OCI-M2 (cell line): ENCODE data around the gene GCGR.
"Not testable (repeated sequence)": the region's sequence is repeated elsewhere in the genome, so short reads cannot be mapped to it uniquely, and the experiment has no call there.

Experiments
- DNase-seq: peaks from one replicate; lab custom pipeline; 2025; ENCODE audit not compliant: unreplicated experiment; lab: John Stamatoyannopoulos, UW

Gene GCGR

DNA sequence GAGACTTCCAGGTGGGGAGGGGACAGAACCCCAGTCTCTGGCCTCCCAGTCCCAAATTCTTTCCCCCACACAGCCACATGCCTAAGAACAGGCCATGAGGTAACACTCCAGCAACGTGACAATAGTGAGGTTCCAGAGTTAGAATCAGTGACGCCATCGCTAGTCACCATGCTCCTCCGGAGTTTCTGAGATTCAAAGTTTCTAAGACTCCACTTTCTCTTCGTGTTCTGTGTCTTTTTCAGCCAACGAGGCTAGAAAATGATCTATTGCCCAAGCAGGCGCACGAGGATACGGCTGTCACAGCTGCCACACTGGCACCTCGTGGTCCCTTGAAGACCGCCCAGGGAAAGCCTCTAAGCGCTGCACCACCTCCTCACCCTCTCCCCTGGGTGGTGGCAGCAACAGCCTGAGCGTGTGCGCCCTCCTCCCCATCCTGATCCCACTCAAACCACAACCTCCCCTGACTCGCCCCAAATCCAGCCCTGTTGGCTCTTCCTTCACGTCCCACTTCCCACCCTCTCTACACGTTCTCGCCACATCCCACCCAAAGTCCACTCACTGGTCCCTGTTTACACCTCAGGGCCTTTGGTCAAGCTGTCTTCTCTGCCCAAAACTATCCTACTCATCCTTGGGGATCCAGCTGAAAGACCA is 28.1 kb downstream of the GCGR start:
- DNase-seq = no peak

DNA sequence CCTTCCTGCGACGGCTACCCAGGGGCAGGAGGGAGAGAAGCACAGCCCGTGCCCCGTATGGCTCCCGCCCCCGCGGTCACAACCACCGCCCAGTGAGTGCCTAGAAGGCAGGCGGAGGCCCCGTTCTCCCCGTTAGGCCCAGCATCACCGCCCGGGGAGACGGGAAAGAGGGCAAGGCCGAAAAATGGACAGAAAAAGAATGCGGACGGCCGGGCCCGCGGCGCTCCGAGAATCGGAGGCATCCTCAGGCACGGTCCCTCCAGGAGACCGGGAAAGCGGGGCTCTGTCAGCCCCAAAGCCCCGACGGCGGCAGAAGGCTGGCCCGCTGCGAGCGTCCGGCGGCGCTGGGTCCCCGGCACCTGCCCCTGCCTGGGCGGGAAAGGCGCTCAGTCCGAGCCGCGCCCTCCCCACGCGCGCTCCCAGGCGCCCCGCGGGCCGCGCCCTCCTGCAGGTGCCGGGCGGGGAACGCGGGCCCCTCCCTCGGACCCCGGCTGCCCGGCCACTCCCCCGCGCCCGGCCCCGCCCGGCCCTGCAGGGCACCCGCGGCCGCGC is 28.7 kb downstream of the GCGR start:
- no peak for DNase-seq

DNA sequence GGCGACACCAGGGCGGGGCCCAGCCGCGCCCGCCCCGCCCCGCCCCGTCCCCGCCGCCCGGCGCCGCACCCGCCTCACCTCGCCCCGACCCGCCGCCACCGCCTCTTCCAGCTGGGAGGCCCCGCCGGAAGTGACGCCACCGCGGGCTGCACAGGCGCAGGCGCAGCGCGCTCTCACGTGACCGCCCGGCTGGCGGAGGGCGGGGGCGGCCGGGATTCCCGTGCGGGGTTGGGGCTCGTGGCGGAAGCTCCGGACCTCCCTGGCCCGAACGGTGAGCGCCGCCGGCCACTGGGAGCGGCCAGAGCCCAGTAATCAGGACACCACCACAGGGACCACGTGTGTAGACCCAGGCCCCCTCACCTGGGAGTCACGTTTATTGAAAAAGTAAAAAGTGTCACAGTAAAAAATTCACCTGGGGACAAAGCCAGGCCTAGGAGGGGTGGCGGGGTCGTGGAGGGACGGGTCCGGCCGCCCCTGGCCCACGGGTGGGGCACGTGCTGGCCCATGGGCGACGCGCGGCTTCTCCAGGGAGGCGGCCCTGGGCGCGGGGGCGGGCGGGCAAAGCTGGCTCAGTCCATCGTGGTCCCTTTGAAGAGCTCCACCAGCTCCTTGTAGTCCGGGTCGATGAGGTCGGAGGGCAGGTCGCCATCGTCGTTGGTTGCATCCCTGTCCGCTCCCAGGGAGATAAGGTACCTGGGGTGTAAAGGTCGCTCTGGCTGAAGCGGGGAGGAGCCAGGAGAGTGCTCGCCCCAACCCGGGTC is 29.4 kb downstream of the GCGR start, which contains the start of gene MCRIP1:
Gene MCRIP1, minus strand, starts transcription at position 132 of the 761 bp plus-strand sequence. CDS start 8,785 bp downstream, outside the sequence.
- peak; percentile 9 for DNase-seq

DNA sequence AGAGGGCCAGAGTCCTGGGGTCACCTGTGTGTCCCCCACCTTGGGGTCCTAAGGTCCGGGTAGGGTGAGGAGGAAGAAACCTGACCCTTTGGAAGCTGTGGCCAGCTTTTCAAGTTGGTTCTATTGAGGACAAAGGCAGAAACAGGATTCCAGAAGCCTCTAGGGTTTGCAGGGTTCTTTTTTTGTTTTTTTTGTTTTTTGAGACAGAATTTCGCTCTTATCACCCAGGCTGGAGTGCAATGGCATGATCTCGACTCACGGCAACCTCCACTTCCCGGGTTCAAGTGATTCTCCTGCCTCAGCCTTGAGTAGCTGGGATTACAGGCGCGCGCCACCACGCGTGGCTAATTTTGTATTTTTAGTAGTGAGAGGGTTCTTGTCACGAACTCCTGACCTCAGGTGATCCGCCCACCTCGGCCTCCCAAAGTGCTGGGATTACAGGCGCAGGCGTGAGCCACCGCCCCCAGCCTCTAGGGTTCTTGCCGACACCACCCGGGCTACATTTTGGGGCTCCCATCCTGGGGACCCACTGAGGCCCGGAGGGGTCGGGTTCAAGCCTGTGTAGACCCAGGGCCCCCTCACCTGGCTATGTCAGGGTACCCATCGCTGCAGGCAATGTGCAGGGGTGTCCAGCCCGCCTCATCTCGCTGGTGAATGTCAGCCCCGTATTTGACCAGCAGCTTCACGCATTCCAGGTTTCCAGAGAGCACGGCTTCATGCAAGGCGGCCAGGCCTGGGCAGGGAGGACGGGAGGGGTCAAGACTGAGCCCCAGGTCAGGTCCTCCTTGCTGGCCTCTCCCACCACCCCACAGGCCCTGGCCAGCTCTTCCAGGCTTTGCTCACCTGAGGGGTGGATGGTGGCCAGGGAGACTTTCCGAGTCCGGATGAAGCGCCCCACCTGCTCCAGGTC is 30.2 kb downstream of the GCGR start:
- no peak for DNase-seq

DNA sequence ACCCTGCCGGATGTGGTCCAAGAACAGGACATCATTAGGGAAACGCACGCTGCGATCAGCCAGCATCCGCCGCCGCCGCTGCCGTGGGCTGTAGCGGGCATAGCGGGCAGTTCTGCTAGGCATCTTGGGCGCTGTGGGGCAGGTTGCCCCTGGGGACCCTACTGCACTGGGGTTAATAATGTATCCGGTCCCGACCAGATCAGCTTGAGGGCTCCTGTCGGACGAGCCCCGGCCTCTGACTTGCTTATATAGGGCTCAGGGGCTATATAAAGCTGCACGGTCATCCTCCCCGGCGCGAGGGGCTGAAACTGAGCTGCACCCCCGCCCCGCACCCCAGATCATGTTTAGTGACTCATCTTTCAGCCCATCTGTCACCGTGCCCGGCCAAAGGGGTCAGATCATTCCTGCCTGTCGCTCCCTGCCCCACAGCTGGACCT is 30.9 kb downstream of the GCGR start, which contains the start of gene PPP1R27:
Gene PPP1R27, minus strand, starts transcription at position 220 of the 437 bp plus-strand sequence. Its CDS starts 97 bp downstream, at position 123.
- DNase-seq = no peak

DNA sequence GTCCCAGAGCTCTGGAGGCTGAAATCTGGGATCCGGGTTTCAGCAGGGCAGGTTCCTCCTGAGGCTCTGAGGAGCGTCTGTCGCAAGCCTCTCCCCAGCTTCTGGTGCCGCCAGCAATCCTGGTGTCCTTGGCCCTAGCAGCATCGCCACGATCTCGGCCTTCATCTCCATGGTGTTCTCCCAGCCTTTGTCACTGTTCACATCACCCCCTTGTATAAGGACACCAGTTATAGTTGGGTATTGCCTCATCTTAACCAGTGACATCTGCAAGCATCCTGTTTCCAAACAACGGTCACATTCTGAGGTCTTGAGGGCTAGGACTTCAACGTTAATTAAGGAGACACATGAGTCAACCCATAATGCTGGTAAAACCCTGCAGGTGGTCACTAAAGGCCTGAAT is 33.7 kb downstream of the GCGR start:
- no peak for DNase-seq

DNA sequence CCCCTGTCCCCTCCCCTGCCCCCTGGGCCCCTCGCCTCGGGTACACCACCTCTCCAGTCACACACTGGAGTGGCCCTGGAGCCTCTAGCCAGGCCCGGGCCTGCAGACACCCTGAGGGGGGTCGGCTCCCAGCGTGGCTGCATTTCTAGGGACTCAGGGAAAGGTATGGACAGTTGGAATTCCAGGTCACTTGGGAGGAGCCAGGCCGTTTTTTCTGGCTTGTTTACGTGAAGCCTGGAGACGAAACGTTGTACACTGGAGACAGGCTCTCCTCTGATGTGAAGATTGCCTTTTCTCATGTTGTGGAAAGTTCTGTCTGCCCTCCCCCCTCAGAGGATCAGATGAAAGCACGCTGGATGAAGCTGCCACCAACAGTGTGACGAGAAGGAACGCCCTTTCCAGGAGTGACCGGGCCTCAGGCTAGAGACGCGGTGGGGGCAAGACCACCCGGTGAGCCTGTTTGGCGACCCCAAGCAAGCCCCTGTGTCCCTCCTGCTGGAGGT is 34.9 kb downstream of the GCGR start:
- no peak for DNase-seq

DNA sequence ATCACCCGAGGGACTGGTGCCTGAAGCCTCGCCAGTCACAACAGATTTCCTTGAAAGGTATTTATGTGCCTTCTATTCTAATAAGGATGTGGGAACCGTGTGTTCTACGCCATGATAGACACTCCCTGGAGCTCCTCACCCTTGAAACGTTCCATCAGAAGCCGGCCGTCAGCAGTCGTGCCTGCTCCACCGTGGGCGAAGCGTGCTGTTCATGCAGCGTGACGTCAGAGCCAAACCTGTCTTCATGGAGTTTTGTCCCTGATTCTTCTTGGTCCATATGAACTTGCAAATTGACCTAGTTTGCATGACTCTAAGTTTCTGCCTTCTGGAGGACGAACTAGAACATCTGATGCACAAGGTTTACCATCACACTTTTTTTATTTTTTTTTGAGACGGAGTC is 35.4 kb downstream of the GCGR start:
- DNase-seq = no peak

DNA sequence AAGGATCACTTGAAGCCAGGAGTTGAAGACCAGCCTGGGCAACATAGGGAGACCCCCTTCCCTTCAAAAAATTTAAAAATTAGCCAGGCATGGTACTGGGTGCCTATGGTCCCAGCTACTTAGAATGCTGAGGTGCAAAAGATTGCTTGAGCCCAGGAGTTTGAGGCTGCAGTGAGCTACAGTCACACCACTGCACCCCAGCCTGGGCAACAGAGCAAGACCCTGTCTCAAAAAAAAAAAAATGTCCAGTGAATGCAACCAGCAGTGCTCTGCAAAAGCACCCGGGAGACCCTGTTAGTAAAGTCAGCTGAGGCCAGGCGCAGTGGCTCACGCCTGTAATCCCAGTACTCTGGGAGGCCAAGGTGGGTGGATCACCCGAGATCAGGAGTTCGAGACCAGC is 36.1 kb downstream of the GCGR start:
- not testable (repeated sequence) for DNase-seq

DNA sequence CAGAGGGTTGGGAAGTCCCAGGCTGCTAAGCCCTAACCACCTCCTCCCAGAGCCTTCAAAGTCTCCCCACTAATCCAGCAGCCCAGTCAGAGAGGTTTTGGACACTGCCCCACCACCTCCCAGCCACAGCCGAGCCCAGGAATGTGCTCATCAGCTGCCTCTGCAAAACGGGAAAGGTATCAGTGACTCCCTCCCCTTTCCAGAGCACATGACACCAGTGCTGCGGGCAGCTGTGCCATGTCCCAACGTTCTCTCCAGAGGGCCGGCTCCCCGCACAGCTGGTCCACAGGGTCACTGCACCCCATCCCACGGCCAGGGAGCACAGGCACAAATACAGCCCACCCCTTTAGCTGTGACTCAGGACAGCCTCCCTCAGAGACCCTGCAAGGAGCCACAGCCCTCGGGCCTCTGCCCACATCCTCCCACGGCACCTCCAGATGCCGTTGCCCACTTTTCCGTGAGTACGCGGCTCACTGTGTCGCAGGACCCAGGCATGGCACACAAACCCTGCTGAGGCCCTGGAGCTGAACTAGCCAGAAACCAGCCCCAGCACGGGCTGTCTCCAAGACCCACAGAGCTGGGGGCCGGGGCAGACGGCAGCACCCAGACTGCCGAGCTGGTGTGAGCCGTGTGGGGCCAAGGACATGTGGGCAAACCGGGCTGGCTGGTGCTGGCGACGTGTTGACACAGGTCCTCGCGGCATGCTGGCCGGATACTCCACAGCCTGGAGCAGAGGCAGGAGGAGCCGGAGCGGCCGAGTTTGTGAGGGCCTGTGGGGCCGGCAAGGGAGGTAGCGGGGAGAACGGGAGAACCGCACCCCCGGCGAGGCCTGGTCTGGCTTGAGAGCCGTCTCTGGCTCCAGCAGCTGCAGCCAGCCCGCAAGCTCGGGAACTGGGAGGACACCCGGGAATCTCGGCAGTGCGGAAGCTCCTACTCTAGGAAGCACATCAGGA is 37.2 kb downstream of the GCGR start:
- no peak for DNase-seq

DNA sequence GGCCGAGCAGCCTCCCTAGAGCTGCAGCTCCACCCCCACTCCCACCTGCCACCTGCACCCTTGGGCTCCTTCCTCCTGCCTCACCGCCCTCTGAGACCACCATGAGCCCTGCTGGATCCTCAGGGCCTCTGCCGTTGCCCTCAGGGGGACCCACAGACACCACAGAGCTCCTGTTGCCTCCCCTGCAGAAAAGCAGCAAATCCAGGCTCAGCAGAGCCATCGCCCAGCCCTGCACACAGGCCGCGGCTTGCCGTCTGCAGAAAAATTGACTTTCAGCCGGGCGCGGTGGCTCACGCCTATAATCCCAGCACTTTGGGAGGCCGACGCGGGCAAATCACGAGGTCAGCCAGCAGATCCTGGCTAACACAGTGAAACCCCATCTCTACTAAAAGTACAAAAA is 37.9 kb downstream of the GCGR start:
- no peak for DNase-seq

DNA sequence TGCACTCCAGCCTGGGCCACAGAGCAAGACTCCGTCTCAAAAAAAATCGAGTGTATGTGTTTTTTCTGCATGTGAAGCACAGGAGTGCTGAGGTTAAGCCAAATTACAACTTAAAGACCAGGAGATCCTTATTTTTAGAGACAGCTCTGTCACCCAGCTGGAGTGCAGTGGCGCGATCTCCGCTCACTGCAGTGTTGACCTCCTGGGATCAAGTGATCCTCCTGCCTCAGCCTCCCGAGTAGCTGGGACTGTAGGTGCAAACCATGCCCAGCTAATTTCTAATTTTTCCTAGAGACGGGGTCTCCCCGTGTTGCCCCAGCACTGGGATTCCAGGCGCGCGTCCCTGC is 38.4 kb downstream of the GCGR start:
- no peak for DNase-seq

DNA sequence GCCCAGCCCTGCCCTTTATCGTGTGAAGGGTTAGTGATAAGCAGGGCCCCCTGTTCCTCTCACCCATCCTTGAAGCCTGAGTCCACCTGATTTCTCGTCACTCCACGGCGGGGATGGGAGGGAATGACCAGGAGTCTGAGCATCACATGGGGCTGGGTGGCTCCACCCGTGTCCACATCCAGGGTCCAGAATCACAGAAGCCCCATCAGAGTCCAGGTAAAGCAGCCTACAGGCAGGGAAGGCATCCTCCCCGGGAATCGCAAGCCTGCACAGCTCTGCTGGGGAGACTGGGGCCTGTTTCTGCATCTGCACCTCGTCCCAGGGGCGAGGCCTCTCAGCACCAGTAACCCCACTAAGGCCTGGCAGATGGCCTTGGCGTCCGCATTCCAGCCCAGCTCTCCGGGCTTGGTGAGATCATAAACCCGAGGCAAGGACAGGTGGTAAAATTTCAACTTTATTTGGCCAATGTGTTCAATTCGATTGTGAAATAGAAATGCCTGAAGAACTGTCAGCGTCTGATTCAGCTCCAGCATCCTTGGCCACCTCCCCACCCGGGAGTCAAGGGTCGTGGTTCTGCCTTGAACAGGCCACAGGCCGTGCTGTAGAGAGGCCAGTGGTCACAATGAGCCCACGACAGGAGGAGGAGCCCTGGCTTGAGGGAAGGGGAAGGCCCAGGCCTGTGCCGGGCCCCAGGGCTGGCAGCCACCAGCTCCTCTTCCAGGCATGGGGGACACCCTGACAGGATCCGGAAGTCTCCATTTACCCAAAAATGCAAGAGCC is 39.0 kb downstream of the GCGR start:
- no peak for DNase-seq

DNA sequence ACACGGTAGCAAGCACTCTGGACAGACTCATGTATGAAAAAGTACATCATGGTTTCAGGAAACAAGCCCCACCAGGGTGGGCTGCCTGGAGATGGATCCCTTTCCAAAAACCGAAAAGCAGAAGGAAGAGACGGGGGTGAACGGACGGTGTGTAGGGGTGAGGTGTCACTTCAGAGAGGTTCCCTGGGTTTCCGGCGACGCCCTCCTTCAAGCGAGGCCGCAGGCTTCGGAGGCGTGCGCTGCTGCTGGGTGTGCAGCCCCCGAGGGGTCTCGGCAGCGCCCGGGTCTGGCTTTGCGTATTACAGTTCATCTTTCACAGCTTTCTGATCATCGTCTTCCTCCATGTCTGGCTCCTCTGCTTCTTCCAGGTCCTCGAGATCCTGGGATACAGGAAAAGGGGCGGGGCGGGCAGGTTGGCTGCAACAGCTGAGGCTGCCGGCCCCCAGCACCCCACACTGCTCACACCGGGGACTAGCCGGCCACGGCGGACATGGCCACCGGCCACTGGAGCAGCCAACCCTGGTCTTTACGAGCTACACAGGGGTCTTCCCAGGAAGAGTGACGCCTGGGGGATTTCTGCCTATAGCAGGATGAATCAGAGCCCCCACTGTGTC is 39.9 kb downstream of the GCGR start:
- no peak for DNase-seq

DNA sequence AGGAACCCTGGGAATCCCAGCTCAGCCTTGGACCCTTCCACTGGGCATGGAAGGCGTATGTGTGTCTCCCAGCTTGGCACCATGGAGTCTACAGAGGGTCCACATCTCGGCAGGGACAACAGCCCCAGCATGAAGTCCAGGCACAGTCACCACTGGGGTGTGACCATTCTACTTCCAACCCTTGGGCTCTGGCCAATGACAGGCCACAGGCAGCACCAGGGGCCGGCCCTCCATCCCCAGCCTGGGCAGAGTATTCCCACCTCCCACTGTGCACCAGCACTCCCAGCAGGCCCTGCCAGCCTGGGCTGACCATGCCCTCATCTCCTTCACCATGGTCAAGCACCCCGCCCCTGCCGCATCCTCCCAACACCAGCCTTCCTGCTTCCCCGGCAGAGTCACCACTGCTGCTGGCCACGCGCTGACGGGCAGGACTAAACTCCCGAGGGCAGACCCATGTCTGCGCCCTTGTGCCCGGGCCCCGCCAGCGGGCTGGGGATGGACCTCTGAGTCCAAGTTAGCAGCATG is 40.4 kb downstream of the GCGR start:
- no peak for DNase-seq

DNA sequence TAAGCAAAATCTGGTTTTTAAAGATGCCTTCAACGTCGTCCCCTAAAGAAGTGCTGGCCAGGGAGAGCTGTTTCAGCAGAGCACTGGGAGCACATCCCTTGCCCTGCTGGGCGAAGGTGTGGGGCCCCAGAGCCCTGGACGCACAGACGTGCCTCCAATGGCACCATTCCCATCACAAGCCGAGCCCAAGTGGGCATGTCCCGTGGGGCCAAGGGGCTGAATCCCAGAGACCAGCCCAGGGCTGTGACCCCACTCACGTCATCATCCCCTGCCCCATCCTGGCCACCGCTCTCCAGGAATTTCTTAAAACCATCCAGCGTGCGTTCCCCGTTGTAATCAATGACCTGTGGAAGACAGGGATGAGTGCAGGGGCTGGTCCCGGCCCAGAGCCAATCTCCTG is 40.9 kb downstream of the GCGR start:
- no peak for DNase-seq

DNA sequence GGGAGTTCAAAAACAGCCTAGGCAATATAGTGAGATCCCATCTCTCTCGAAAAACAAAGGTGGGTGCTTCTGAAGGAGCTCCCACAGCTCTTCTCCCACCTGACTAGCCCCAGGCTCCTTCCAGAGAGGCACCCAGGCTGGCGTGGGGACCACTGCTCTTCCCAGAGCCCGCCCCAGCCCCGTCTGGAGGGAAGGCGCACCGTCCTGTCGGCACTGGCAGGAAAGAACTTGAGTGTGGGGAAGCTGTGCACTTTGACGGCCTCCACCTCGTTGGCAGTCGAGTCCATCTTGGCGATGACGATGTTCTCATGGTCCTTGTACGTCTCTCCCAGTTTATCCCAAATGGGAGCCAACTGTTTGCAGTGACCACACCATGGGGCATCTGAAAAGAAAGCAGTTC is 41.4 kb downstream of the GCGR start:
- no peak for DNase-seq
